SH-SY5Y (cell line): Measurements from ENCODE around the gene CCDC97.

ENCODE experiments used
- GATA2 ChIP-seq: IDR thresholded peaks from 2 replicates; pipeline ENCODE4 v1.6.1; 2011; ENCODE audit warnings: mild to moderate bottlenecking, low read depth, low read length
- GATA3 ChIP-seq: IDR thresholded peaks from 2 replicates; pipeline ENCODE4 v1.6.1; 2011; ENCODE audit warnings: low read depth, mild to moderate bottlenecking, low read length, moderate library complexity

GRCh38 chr19:41320185-41320518, 10.2 kb downstream of the CCDC97 start:
- no peak for TF ChIP-seq GATA2
- no peak for TF ChIP-seq GATA3
